A549 (cell line): Measurements from ENCODE around the gene TYMS. TPM values are rescaled to one million over a fixed set of nuclear protein-coding genes. Genes with fewer than 3 reads are reported as not detected.

Experiments
- ATAC-seq, 2 experiments: fragments of 200-7000 bp in 1 of 2; fragments of >200 bp in 1 of 2; cut with Nextera tagmentation in 1 of 2; cut with Tn5 transposase in 1 of 2; 3 replicates each; pipeline versions ENCODE4 v1.8.0 to v1.9.1; 2018 to 2020; ENCODE audit warnings: mild to moderate bottlenecking in 1 of 2, moderate library complexity in 1 of 2
- CTCF ChIA-PET: fragments of 300-600 bp; sonication (Branson Sonifier 250); formaldehyde crosslinking; extraction: SDS; loops from one replicate; lab custom pipeline; 2021; ENCODE audit warnings: antibody characterized with exemption, inconsistent platforms; lab: Yijun Ruan, JAX
- POLR2A ChIA-PET: fragments of 350-600 bp; formaldehyde crosslinking; extraction: SDS; loops from one replicate; lab custom pipeline; 2021; ENCODE audit warnings: antibody characterized with exemption, inconsistent platforms; lab: Yijun Ruan, JAX
- DNase-seq, 2 experiments: peaks; one replicate each; pipeline versions ENCODE4 v3.0.0 to v3.0.0-alpha.2; 2011 to 2016; ENCODE audit warnings: low read depth in 1 of 2, low spot score in 1 of 2
- FAIRE-seq: peaks from 2 replicates; lab custom pipeline; 2011; peaks lifted over from hg19 to GRCh38; lab: Jason Lieb, UNC
- H3K27ac ChIP-seq, 2 experiments: fragments of >200 bp; sonication (Bioruptor Twin); formaldehyde crosslinking; 3 replicates each; pipeline ENCODE4 v1.5.1; 2016 to 2017
- H3K4me1 ChIP-seq: fragments of >200 bp; sonication (Bioruptor Twin); formaldehyde crosslinking; 3 replicates; pipeline ENCODE4 v1.6.1; 2016
- H3K4me2 ChIP-seq: fragments of >200 bp; sonication (Bioruptor Twin); formaldehyde crosslinking; 3 replicates; pipeline ENCODE4 v1.6.1; 2016
- H3K4me3 ChIP-seq: fragments of >200 bp; sonication (Bioruptor Twin); formaldehyde crosslinking; 3 replicates; pipeline ENCODE4 v1.5.1; 2016
- H3K9me3 ChIP-seq: fragments of >200 bp; sonication (Bioruptor Twin); formaldehyde crosslinking; 3 replicates; pipeline ENCODE4 v1.6.1; 2016
- ELK1 ChIP-seq: fragments of 150-350 bp; IDR thresholded peaks from 2 replicates; pipeline ENCODE4 v1.6.1; 2014; ENCODE audit warnings: low read depth, mild to moderate bottlenecking, low read length
- ESRRA ChIP-seq: fragments of 150-350 bp; IDR thresholded peaks from 2 replicates; pipeline ENCODE4 v1.6.1; 2014; ENCODE audit warnings: mild to moderate bottlenecking, low read length, borderline replicate concordance
- HDAC2 ChIP-seq: fragments of 200-600 bp; sonication (generic); IDR thresholded peaks from 2 replicates; pipeline ENCODE4 v1.6.1; 2016
- HMGXB4 ChIP-seq: fragments of 250-450 bp; sonication (Bioruptor Pico); IDR thresholded peaks from 2 replicates; pipeline ENCODE4 v1.5.0; 2021; ENCODE audit warnings: mild to moderate bottlenecking, moderate library complexity, borderline replicate concordance
- MYC ChIP-seq: IDR thresholded peaks from 2 replicates; pipeline ENCODE4 v1.6.1; 2012; ENCODE audit warnings: mild to moderate bottlenecking, inconsistent platforms, low read length, improper control_type of control experiment, borderline replicate concordance
- NPAS2 ChIP-seq: fragments of 250-450 bp; sonication (Bioruptor Pico); IDR thresholded peaks from 2 replicates; pipeline ENCODE4 v1.8.0; 2022; ENCODE audit warnings: mild to moderate bottlenecking, moderate library complexity, borderline replicate concordance
- POLR2A ChIP-seq: IDR thresholded peaks from 2 replicates; pipeline ENCODE4 v1.6.1; 2012; ENCODE audit warnings: mild to moderate bottlenecking, low read length
- POLR2AphosphoS2 ChIP-seq: conservative IDR thresholded peaks from 2 replicates; pipeline ENCODE4 v1.6.1; 2012; ENCODE audit warnings: low read length, improper control_type of control experiment, inconsistent platforms
- TFCP2L1 ChIP-seq: fragments of 250-450 bp; sonication (Bioruptor Pico); IDR thresholded peaks from 2 replicates; pipeline ENCODE4 v1.5.0; 2021; ENCODE audit warnings: mild to moderate bottlenecking
- ZFP36 ChIP-seq: fragments of 450-650 bp; IDR thresholded peaks from 2 replicates; pipeline ENCODE4 v1.6.1; 2014; ENCODE audit warnings: borderline replicate concordance; ENCODE audit not compliant: partially characterized antibody
- ZSCAN20 ChIP-seq: fragments of 250-450 bp; sonication (Bioruptor Pico); IDR thresholded peaks from 2 replicates; pipeline ENCODE4 v1.8.0; 2022; ENCODE audit warnings: mild to moderate bottlenecking, moderate library complexity
- WGBS: methylation state at CpG from one replicate; pipeline ENCODE4 v1.1.6; 2017; ENCODE audit errors: missing lambda C conversion rate; 5-methylcytosine and 5-hydroxymethylcytosine counted together
- polyA plus RNA-seq, 4 experiments: library from polyadenylated mRNA; depleted of rRNA in 3 of 4; stranded (reverse); fragments of >200 nt; fragmentation: RNase III in 1 of 4; extraction: RNeasy Plus Mini Kit Qiagen cat#74134 plus additional on column Dnase treatment in 1 of 4; gene quantifications; 2 replicates in 3 of 4; 3 replicates in 1 of 4; pipeline ENCODE4 v1.2.3, GENCODE V29; 2011 to 2017

The TYMS gene
- polyA plus RNA-seq, 2 of the 4 experiments (the other 2 are of a cell fraction), result 118 to 173 TPM

- TF ChIP-seq ELK1, result no peak
- TF ChIP-seq ZFP36, result no peak
- no peak for TF ChIP-seq HMGXB4 (CRISPR knock-in tag)
These were observed 58.2 kb downstream of the TYMS start (continued) for GRCh38 chr18:715626-716025.

- Histone ChIP-seq H3K4me3 (no peak overlapping the region), H3K9me3 (no peaks in the 10 kb centered on the region), H3K4me2 (no peak overlapping the region)
- no peak for ATAC-seq
- TF ChIP-seq ZSCAN20 (CRISPR knock-in tag), result no peak
- TF ChIP-seq NPAS2 (CRISPR knock-in tag), result no peak
- TF ChIP-seq POLR2AphosphoS2, result no peak
- no peak for TF ChIP-seq TFCP2L1
- no peak for TF ChIP-seq POLR2A
- no peak for TF ChIP-seq HDAC2
- no peak for TF ChIP-seq ESRRA
- TF ChIP-seq MYC, result no peak
- TF ChIP-seq, all 56 proteins: peak for 0
- Histone ChIP-seq H3K27ac (no peak overlapping the region), H3K4me1 (0 out of 3 replicates have a peak, but pooled peaks cover 3% of the 10 kb centered on the region)
- ChIA-PET POLR2A (no interaction called here), CTCF (interaction anchor here (0.6 to 1.8 kb wide), 2 partner anchors 11 to 653 kb away, joined by 3 to 5 read pairs; no protein-coding TSS in a partner anchor)
- no peak for FAIRE-seq
- DNase-seq, result no peak
- 89% methylated on average over 4 of the region's 4 CpGs for WGBS
These were observed 59.5 kb downstream of the TYMS start for GRCh38 chr18:717003-717402.

Other genes with a start within 250 kb of the TYMS start
- gene COLEC12, start 157.0 kb upstream of the TYMS start, polyA plus RNA-seq (2011; rRNA removed), result not detected in 2 replicates
- gene COLEC12, start 157.0 kb upstream of the TYMS start, polyA plus RNA-seq (2017; fragmentation: RNase III; extraction: RNeasy Plus Mini Kit Qiagen cat#74134 plus additional on column Dnase treatment), result 0.01 TPM in 1 of 3 replicates, not detected in the others
- not detected in 2 replicates for gene CETN1, start 77.3 kb upstream of the TYMS start, polyA plus RNA-seq (2011; rRNA removed)
- not detected in 3 replicates for gene CETN1, start 77.3 kb upstream of the TYMS start, polyA plus RNA-seq (2017; fragmentation: RNase III; extraction: RNeasy Plus Mini Kit Qiagen cat#74134 plus additional on column Dnase treatment)
- 0.29 TPM in 1 of 2 replicates, not detected in the other for gene CLUL1, start 60.7 kb upstream of the TYMS start, polyA plus RNA-seq (2011; rRNA removed)
- gene CLUL1, start 60.7 kb upstream of the TYMS start, polyA plus RNA-seq (2017; fragmentation: RNase III; extraction: RNeasy Plus Mini Kit Qiagen cat#74134 plus additional on column Dnase treatment), result not detected in 3 replicates
- 27.3 and 34.0 TPM in 2 replicates for gene ENOSF1, start 55.0 kb downstream of the TYMS start, polyA plus RNA-seq (2011; rRNA removed)
- gene ENOSF1, start 55.0 kb downstream of the TYMS start, polyA plus RNA-seq (2017; fragmentation: RNase III; extraction: RNeasy Plus Mini Kit Qiagen cat#74134 plus additional on column Dnase treatment), result 29.9 to 32.5 TPM (median 30.0 TPM) in 3 replicates
- 19.6 and 22.6 TPM in 2 replicates for gene YES1, start 154.6 kb downstream of the TYMS start, polyA plus RNA-seq (2011; rRNA removed)
- 31.0 to 32.5 TPM (median 32.1 TPM) in 3 replicates for gene YES1, start 154.6 kb downstream of the TYMS start, polyA plus RNA-seq (2017; fragmentation: RNase III; extraction: RNeasy Plus Mini Kit Qiagen cat#74134 plus additional on column Dnase treatment)
- gene ADCYAP1, start 247.2 kb downstream of the TYMS start, polyA plus RNA-seq (2011; rRNA removed), result not detected in 2 replicates
- gene ADCYAP1, start 247.2 kb downstream of the TYMS start, polyA plus RNA-seq (2017; fragmentation: RNase III; extraction: RNeasy Plus Mini Kit Qiagen cat#74134 plus additional on column Dnase treatment), result not detected in 3 replicates